ENCODE results near the gene ZNF579.

ZNF579 gene

GRCh38 chr19:55540619-55541018, 40.0 kb downstream of the ZNF579 start:
- H3K4me1 ChIP-seq = no peaks in the 10 kb centered on the region
- no peak overlapping the region for H3K27ac ChIP-seq
- H3K4me2 ChIP-seq (ENCODE audit: low read length) = no peak overlapping the region
- no peaks in the 10 kb centered on the region for H3K9me3 ChIP-seq (ENCODE audit: control insufficient read depth, low read length)
- no peak overlapping the region for H3K9ac ChIP-seq
- no peaks in the 10 kb centered on the region for H3K79me2 ChIP-seq
- no peak overlapping the region for H3K4me3 ChIP-seq (ENCODE audit: low read depth, low read length)
- TF ChIP-seq CTCF (IDR thresholded peaks at IDR 0.05) = no peak
- no peaks in the 10 kb centered on the region for H3K36me3 ChIP-seq (ENCODE audit: control insufficient read depth, insufficient read depth, low read length)
- no peaks in the 10 kb centered on the region for H3K27me3 ChIP-seq (ENCODE audit: control insufficient read depth, insufficient read depth, low read length)
- H2AFZ ChIP-seq = no peak overlapping the region

- Histone ChIP-seq H3K27ac (no peak overlapping the region), H3K4me1 (no peaks in the 10 kb centered on the region), H3K36me3 (ENCODE audit: control insufficient read depth, insufficient read depth, low read length) (no peaks in the 10 kb centered on the region), H3K27me3 (ENCODE audit: control insufficient read depth, insufficient read depth, low read length) (no peaks in the 10 kb centered on the region), H3K79me2 (no peaks in the 10 kb centered on the region), H3K4me2 (ENCODE audit: low read length) (no peak overlapping the region), H3K4me3 (ENCODE audit: low read depth, low read length) (no peak overlapping the region), H2AFZ (no peak overlapping the region), H3K9me3 (ENCODE audit: control insufficient read depth, low read length) (no peaks in the 10 kb centered on the region), H3K9ac (no peak overlapping the region)
- TF ChIP-seq CTCF (IDR thresholded peaks at IDR 0.05) = no peak
Observed at GRCh38 chr19:55539090-55539984, 41.3 kb downstream of the ZNF579 start.

- H3K4me3 ChIP-seq (ENCODE audit: low read depth, low read length) = no peak overlapping the region
- H3K9me3 ChIP-seq (ENCODE audit: control insufficient read depth, low read length) = no peaks in the 10 kb centered on the region
- no peaks in the 10 kb centered on the region for H3K4me1 ChIP-seq
- H3K36me3 ChIP-seq (ENCODE audit: control insufficient read depth, insufficient read depth, low read length) = no peaks in the 10 kb centered on the region
- no peak overlapping the region for H2AFZ ChIP-seq
- H3K4me2 ChIP-seq (ENCODE audit: low read length) = no peak overlapping the region
- H3K27me3 ChIP-seq (ENCODE audit: control insufficient read depth, insufficient read depth, low read length) = no peaks in the 10 kb centered on the region
- H3K79me2 ChIP-seq = no peaks in the 10 kb centered on the region
- no peak for TF ChIP-seq CTCF (IDR thresholded peaks at IDR 0.05)
- H3K9ac ChIP-seq = no peak overlapping the region
- H3K27ac ChIP-seq = no peak overlapping the region
Observed at GRCh38 chr19:55538132-55538531, 42.5 kb downstream of the ZNF579 start.

- H3K9ac ChIP-seq = no peak overlapping the region
- no peak for TF ChIP-seq CTCF (IDR thresholded peaks at IDR 0.05)
- H3K9me3 ChIP-seq (ENCODE audit: control insufficient read depth, low read length) = no peaks in the 10 kb centered on the region
- no peaks in the 10 kb centered on the region for H3K79me2 ChIP-seq
- H3K27me3 ChIP-seq (ENCODE audit: control insufficient read depth, insufficient read depth, low read length) = no peaks in the 10 kb centered on the region
- no peak overlapping the region for H3K4me3 ChIP-seq (ENCODE audit: low read depth, low read length)
- H3K27ac ChIP-seq = no peak overlapping the region
- no peaks in the 10 kb centered on the region for H3K36me3 ChIP-seq (ENCODE audit: control insufficient read depth, insufficient read depth, low read length)
- H3K4me2 ChIP-seq (ENCODE audit: low read length) = no peak overlapping the region
- no peaks in the 10 kb centered on the region for H3K4me1 ChIP-seq
- H2AFZ ChIP-seq = no peak overlapping the region
Observed at GRCh38 chr19:55537741-55538111, 42.9 kb downstream of the ZNF579 start.

All from parathyroid adenoma (tissue), 2 donors.